D721Med (cell line): ENCODE measurements around the gene IL11RA.

Experiments used
- DNase-seq: peaks from one replicate; pipeline ENCODE4 v3.0.0; 2011; ENCODE audit warnings: low spot score; ENCODE audit not compliant: insufficient read length
- FAIRE-seq: peaks from 2 replicates; lab custom pipeline; 2011; peaks lifted over from hg19 to GRCh38; lab: Jason Lieb, UNC
- CTCF ChIP-seq: IDR thresholded peaks from 2 replicates; pipeline ENCODE4 v1.5.1; 2012; ENCODE audit warnings: mild to moderate bottlenecking, control low read depth; ENCODE audit not compliant: insufficient read depth; ENCODE audit errors: missing control alignments

Gene IL11RA

GRCh38 chr9:34709196-34709978, 57.4 kb downstream of the IL11RA start:
- DNase-seq (no peak), FAIRE-seq (no peak)
- no peak for TF ChIP-seq CTCF

- DNase-seq (no peak), FAIRE-seq (no peak)
These were observed 58.0 kb downstream of the IL11RA start, which contains the start of gene CCL21 for GRCh38 chr9:34710023-34710422. Gene CCL21, minus strand, starts transcription at chr9:34710136. Its CDS starts 70 bp downstream, at chr9:34710066.

More at GRCh38 chr9:34710023-34710422, 58.0 kb downstream of the IL11RA start, which contains the start of gene CCL21:
- no peak for TF ChIP-seq CTCF
